Measurements from ENCODE around the gene SOX14. TPM values are rescaled to one million over a fixed set of nuclear protein-coding genes. Genes with fewer than 3 reads are reported as not detected.

SOX14 gene
- total RNA-seq, 1 donor from 2014 or later: not detected

DNA sequence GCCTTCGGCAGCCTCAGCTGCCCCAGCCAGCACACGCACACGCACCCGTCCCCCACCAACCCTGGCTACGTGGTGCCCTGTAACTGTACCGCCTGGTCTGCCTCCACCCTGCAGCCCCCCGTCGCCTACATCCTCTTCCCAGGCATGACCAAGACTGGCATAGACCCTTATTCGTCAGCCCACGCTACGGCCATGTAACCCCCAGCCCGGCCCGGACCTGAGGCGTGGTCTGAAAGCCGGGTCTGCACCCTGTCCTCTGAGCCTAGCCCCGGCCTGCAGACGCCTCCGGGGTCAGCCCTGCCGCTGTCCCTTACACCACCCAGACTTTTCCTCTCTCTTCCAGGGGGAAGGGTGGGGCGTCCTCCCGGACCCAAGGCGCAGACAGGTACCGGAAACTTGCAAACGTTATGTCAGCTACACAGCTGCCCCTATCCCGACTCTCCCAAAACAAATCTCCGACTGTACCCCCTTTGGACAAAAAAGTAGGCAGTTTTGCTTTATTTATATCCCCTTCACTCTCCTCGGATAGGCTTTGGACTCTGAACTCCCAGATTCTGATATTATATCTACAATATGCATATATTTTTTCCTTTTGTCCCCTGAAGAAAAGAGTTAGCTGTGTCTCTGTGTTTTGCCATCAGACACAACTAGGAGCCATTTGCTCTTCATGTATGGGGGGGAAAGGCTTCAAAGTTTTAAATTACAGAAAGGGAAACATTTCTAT, 1.4 kb downstream of the SOX14 start:
- peaks cover 10% of the 10 kb centered on the region for H3K4me1 Mint-ChIP-seq (ENCODE audit: low read depth, unreplicated experiment)

DNA sequence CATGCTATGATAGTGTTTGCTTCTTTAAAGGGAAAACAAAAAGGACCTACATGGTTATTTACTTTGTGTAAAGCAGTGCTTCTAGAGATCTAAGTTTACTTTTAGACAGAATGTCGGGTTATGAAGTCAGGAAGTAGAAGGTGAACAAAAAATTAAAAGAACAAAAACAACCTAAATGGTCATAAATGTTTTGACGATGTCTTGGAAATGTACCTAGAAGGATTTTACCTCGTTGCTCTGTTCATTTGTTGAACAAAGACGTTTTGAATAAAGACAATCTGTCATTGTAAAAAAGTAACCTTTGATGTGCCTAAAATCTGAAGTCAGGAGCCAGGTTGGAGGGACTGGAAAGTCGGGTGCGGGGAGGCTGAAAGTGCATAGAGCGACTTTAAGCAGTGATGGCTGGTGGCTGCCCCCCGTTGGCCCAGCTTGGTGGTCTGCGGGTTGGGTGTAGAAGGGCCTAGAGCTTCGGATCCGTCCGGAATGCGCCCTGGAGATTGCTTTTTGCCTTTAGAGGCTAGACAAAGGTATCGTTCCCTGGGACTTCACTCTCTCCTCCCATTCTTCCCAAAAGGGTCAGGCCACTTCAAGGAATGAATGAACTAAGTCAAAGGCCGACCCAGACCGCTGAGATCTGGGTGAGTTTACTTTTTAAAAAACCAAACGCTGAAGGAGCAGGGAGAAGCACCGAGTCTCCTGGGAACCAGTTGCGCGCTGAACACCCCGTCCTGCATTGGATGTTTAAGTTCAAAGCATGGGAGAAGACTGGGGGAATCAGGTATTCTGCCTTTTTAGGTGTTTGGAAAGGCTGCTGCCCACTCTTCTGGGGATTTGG, 2.1 kb downstream of the SOX14 start:
- H3K4me1 Mint-ChIP-seq (ENCODE audit: low read depth, unreplicated experiment): peaks cover 10% of the 10 kb centered on the region
- TF ChIP-seq, protein P1, sequence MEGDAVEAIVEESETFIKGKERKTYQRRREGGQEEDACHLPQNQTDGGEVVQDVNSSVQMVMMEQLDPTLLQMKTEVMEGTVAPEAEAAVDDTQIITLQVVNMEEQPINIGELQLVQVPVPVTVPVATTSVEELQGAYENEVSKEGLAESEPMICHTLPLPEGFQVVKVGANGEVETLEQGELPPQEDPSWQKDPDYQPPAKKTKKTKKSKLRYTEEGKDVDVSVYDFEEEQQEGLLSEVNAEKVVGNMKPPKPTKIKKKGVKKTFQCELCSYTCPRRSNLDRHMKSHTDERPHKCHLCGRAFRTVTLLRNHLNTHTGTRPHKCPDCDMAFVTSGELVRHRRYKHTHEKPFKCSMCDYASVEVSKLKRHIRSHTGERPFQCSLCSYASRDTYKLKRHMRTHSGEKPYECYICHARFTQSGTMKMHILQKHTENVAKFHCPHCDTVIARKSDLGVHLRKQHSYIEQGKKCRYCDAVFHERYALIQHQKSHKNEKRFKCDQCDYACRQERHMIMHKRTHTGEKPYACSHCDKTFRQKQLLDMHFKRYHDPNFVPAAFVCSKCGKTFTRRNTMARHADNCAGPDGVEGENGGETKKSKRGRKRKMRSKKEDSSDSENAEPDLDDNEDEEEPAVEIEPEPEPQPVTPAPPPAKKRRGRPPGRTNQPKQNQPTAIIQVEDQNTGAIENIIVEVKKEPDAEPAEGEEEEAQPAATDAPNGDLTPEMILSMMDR (IDR thresholded peaks at IDR 0.05; ENCODE audit: partially characterized antibody, unreplicated experiment): no peak
- no peak overlapping the region for H3K27ac Mint-ChIP-seq (ENCODE audit: unreplicated experiment)
- H3K27me3 Mint-ChIP-seq (ENCODE audit: unreplicated experiment): peaks cover 52% of the 10 kb centered on the region
- H3K4me3 Mint-ChIP-seq (ENCODE audit: unreplicated experiment): no peak overlapping the region
- H3K9me3 Mint-ChIP-seq (ENCODE audit: unreplicated experiment): peaks cover 12% of the 10 kb centered on the region
- DNase-seq: peak; percentile 25
- H3K36me3 Mint-ChIP-seq (ENCODE audit: unreplicated experiment): peaks cover 4% of the 10 kb centered on the region

More for the DNA sequence above, 1.4 kb downstream of the SOX14 start:
- Mint-ChIP-seq H3K9me3 (ENCODE audit: unreplicated experiment) (peaks cover 12% of the 10 kb centered on the region), H3K36me3 (ENCODE audit: unreplicated experiment) (peaks cover 4% of the 10 kb centered on the region), H3K4me3 (ENCODE audit: unreplicated experiment) (peak overlapping the region; percentile 40), H3K27ac (ENCODE audit: unreplicated experiment) (no peak overlapping the region), H3K27me3 (ENCODE audit: unreplicated experiment) (peaks cover 55% of the 10 kb centered on the region)
- TF ChIP-seq, protein P1 (IDR thresholded peaks at IDR 0.05; ENCODE audit: partially characterized antibody, unreplicated experiment): no peak
- peak; percentile 19 for DNase-seq

DNA sequence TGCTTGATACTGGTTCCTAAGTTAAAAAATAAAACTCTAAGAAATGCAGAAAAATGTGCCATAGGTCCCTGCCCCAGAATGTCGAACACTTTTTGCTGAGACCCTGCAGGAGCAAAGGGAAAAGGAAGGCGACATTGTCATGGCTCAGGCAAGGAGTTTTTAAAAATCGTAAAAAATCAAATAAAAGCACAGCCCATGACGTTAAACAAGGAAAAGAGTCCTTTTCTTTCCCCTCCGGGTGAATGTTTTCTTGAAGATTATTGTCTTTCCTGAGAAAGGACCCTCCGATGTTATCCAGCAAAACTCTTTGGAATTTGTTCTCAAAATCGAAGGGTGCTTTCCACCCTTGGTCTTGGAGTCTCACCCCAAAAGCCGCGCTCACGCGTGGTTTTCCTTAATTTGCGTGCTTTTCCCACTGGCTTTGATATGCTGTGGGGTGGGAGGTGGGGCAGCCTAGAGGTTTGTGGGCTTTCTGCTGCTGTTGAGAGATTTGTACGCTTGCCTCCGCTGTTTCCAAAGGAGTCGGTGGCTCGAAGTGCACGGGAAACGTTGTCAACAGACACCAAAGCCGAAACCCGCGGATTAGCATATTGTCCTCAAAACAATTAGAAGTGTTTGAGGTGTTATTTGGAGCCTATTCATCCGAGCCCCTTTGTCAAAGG, 2.9 kb downstream of the SOX14 start:
- Mint-ChIP-seq H3K4me3 (ENCODE audit: unreplicated experiment) (no peak overlapping the region), H3K4me1 (ENCODE audit: low read depth, unreplicated experiment) (peaks cover 14% of the 10 kb centered on the region)

DNA sequence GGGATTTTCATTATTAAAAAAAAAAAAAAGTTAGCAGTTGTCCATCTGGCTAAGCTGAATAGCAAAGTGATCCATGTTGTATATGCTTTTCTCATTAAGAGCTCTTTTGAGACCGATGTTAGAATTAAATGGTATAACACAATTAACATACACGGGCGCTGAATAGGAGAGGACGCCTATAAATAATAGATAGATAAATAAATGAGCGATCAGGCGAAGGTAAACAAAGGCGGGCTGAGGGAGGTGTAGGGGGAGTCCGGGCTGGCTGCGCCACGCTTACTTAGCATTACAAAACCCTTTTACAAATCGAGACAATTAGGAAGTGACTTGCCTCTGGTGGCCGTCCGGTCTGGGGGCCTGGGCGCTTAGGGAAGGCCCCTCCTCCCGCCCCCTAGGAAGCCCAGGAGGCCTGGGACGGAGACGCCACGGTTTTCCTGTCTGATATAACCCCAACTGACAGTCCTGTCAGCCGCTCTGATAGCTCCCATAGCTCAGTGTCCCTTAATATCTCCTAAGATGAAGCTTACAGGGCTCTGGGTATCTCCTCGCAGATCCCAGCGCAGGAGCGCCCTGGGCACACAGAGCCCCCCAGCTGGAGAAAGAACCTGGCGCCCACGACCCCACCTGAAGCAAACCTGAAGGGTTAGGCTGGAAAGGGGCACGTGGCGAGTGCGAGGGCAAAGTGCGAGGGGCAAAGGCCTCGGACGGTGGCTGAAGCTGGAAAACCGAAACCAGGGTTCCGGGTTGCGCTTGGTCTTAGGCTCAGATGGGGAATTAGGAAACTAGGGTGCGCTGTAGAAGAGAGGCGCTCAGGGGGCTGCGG, 3.6 kb downstream of the SOX14 start:
- no peak overlapping the region for H3K27ac Mint-ChIP-seq (ENCODE audit: unreplicated experiment)
- peaks cover 15% of the 10 kb centered on the region for H3K4me1 Mint-ChIP-seq (ENCODE audit: low read depth, unreplicated experiment)
- TF ChIP-seq, protein P1 (IDR thresholded peaks at IDR 0.05; ENCODE audit: partially characterized antibody, unreplicated experiment): no peak
- peaks cover 14% of the 10 kb centered on the region for H3K9me3 Mint-ChIP-seq (ENCODE audit: unreplicated experiment)
- DNase-seq: peak; percentile 23
- H3K27me3 Mint-ChIP-seq (ENCODE audit: unreplicated experiment): peaks cover 47% of the 10 kb centered on the region
- peak overlapping the region; percentile 68 for H3K4me3 Mint-ChIP-seq (ENCODE audit: unreplicated experiment)
- H3K36me3 Mint-ChIP-seq (ENCODE audit: unreplicated experiment): peaks cover 4% of the 10 kb centered on the region

More for the DNA sequence above, 2.9 kb downstream of the SOX14 start:
- H3K9me3 Mint-ChIP-seq (ENCODE audit: unreplicated experiment): peaks cover 14% of the 10 kb centered on the region
- TF ChIP-seq, protein P1 (IDR thresholded peaks at IDR 0.05; ENCODE audit: partially characterized antibody, unreplicated experiment): no peak
- H3K36me3 Mint-ChIP-seq (ENCODE audit: unreplicated experiment): peaks cover 4% of the 10 kb centered on the region
- peaks cover 51% of the 10 kb centered on the region for H3K27me3 Mint-ChIP-seq (ENCODE audit: unreplicated experiment)
- no peak overlapping the region for H3K27ac Mint-ChIP-seq (ENCODE audit: unreplicated experiment)
- peak; percentile 24 for DNase-seq
